SK-N-DZ (cell line): Measurements from ENCODE around the gene ANKMY1.
A peak's percentile ranks its signal among the peaks of the same experiment; 100 is the strongest.
"Not testable (repeated sequence)": the region's sequence is repeated elsewhere in the genome, so short reads cannot be mapped to it uniquely, and the experiment has no call there.

Experiments
- DNase-seq: peaks from one replicate; pipeline ENCODE4 v3.0.0-alpha.2; 2015; ENCODE audit warnings: low spot score

ANKMY1 gene

GRCh38 chr2:240568678-240569522 is 11.1 kb upstream of the ANKMY1 start:
- DNase-seq = no peak

- no peak for DNase-seq
Observed at GRCh38 chr2:240567872-240568677, 10.3 kb upstream of the ANKMY1 start, which contains the start of gene RNPEPL1. TSS of gene RNPEPL1 (plus strand) at chr2:240568484. CDS start at chr2:240568587, 103 bp downstream.

DNA sequence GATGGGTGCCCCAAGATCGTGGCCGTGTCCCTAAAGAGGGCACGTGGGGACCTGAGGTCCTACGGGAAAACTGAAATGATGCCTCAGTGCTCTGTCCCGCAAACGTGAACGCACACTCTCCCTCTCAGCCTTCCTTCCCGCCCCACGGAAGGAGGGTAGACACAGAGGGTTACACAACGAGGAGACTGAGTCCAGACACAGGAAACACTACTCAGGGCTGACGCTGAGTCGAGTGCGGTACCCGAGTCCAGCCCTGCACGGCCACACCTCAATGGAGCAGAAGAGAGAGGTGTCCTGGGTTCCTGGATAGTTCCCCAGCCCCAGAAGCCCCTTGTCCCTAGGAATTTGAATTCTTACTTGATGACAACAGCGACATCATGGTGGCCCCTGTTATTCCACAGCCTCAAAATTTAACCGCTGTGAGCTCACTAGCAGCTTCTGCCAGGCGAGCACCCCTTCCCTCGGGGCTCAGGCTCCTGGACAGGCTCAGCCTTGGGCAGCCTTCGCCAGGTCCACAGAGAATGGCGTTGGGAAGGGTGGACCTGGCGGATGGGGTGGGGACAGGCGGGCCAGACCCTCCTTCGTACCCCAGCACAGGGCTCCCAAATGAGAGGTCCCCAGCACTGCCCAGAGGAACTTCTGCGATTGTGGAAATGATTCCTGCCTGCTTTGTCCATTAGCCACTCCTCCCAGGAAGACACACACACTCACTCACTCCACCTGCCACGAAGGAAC is 9.5 kb upstream of the ANKMY1 start:
- no peak for DNase-seq

DNA sequence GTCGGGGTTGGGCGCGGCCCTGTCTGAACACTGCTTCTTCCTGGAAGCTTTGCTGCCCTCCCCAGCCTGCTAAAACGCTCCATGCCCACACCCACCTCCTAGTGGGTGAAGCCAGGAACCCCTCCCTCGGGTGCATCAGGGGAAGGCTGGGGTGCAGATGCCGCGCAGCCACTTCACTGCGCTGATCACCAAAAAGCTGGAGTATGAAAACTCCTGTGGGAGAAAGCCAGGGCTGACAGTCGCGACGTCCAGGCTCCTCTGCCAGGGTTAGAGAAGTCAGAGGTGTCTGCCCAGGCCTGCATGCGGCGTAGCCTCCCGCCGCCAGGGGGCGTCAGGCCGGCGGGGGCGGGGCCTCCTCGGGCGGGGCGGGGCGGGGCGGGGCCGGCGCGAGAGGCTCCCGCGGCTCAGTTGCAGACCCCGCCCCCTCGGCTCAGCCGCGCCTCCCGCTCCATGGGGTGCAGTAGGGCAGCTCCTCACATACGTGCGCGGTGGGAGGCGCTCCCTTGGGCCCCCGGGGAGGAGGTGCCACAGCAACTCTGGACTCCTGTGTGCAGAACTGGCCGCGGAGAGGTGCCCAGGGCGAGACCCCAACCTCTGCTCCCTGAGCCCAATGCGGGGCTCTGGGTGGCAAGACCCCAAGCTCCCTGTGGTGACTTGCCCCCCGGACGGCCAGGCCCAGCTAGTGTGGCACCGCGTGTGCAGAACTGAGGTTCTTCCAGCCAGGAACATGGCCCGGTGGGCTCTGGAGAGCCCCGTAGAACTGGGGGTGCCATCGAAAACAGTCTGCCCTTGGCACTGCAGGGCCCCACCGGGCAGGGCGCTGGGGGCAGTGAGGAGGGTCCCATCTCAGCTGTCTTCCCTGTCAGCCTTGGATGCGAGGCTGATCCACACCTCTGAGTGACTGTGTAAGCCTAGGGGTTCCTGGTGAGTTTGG is 8.7 kb upstream of the ANKMY1 start:
- peak; percentile 74 for DNase-seq

DNA sequence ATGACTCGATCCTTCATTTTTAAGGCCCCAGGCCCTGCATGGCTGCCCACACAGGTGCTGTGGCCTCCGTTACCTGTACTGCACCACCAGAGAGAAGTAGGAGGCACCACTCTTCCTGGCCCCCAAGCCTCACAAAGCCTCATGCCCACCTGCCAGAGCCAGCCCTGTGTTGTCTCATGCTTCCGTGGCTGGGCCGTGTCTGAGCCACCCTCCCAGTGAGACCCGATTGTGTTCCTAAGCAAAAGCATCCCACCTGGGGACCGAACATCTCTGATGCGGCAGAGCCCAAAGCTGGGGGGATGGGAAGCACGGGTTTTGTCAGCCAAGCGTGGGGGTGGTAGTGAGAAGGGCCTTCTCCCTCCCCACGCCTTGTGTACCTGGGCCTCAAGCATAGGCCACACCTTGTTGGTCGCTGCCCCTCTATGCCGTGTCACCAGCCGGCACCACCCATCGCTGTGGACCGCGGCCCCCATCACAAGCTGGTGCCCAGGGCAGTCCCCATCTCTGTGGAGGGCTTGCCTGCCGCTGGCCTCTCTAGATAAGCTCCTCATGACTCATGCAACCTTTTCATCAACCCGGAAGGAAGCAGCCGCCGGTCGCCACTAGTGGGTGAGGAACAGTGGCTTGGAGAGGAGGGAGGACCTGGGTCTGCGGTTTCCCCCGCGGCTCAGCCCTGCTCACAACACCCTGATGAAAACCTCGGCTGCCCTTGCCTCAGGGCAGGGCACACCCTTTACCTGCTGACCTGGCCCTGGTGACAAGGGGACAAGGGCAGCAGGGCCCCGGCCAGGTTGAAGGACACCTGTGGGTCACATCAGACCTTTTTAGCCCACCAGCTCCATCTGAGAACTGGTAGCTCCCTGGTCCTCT is 7.8 kb upstream of the ANKMY1 start:
- DNase-seq = no peak

GRCh38 chr2:240564561-240565332 is 7.0 kb upstream of the ANKMY1 start:
- no peak for DNase-seq

DNA sequence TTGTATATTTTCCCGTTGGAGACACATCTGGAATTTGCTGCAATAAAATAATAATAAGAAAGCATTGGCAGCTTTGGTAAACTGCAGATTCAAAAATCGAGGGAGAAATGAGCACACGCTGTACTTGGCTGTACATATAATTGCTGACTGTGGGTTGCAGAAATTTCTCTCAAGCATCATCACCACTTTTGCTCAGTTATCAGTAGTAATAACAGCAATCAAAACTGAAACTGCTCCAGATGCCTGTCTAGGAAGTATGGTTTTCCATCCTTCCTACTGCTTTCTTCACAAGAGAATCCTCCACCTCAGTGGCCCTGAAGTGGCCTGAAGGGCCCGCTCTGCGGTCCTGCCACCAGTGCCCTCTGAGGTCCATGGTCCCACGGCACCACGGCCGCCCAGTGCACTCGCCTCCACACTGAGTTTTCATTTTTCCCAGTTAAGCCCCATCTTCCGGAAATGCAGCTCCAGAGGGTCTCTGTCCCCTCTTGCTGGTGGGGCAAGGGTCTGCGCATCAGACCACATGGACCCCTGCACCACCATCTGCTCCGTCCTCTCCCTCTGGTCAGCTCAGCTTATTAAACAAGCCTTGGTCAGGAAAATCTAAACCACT is 6.3 kb upstream of the ANKMY1 start:
- no peak for DNase-seq

GRCh38 chr2:240563231-240563630 is 5.4 kb upstream of the ANKMY1 start:
- DNase-seq = not testable (repeated sequence)

DNA sequence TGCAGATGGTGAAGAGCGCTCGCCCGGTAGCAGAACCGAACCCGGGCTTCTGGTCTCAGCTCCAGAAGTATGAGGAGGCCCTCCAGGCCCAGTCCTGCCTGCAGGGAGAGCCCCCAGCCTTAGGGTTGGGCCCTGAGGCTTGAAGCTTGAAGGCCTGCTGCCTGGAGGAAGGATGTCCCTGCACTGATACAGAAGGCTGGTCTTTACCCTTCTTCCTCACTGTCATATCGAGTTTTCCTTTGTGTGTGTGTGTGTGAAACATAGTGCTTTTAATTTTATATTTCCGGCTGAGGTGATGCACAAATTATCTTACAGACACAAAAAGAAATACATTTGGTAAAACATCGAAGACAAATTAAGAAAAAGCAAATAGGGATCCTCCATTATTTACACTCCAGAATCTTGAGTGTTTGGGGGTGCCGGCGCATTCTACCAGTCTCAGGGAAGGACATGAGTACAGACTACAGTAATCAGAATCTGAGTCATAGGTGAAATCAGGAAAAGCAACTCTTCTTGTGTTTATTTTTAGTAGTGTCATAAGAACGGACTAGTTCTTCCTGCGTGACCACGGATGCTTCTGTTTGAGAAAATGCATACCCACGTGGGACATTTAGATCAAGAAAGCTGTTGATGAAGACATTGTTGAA is 3.7 kb upstream of the ANKMY1 start:
- DNase-seq = no peak

- DNase-seq = peak; percentile 96
Observed at GRCh38 chr2:240560480-240561324, 2.9 kb upstream of the ANKMY1 start.

- peak; percentile 87 for DNase-seq
Observed at GRCh38 chr2:240560084-240560479, 2.3 kb upstream of the ANKMY1 start, which contains the start of gene DUSP28. TSS of gene DUSP28 (plus strand) at chr2:240560357. CDS start at chr2:240560685, 328 bp downstream.

DNA sequence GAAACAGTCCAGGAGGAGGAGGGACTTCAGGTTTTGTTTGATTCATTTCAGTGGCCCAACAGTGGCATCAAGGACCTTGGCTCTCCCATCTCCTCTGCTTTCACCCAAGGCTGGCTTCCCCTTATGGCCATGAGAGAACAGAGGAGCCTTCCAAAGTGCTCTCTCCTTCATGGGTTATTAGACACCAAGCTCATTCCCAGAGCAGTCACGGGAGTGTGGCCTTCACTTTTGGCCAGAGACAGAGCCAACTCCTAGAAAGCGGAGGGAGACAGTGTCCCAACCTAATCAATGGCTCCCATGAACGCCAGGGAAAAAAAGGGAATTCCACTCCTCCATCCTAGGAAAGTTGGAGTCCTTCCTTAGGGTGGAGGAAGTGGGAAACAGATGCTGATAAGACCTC is 1.5 kb upstream of the ANKMY1 start:
- no peak for DNase-seq

DNA sequence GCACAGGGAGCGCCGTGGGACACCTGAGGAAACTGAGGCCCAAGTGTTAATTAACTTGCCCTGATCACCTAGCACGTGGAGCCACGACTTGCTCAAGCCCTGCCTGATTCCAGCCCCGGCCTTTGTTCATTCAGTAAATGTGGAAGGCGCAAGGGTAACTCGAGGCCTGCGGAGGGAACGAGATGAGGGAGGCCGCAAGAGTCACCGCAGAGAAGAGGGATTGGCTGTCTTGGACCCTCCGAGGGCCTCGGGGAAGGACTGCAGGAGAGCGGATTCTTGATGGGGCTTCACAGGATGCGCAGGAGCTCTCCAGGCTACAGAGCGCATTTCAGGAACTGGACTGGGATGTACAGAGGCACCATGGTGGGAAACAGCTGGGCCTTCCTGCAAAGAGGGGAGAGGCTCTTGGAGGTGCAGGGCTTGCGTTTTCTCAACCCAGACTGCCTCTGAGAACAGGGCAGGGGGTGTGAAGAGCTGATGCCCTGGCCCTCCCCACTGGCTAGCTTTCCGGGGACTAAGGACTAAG is 511 bp upstream of the ANKMY1 start:
- DNase-seq = no peak

- DNase-seq = no peak
Observed at GRCh38 chr2:240557101-240557751, 562 bp downstream of the ANKMY1 start.

DNA sequence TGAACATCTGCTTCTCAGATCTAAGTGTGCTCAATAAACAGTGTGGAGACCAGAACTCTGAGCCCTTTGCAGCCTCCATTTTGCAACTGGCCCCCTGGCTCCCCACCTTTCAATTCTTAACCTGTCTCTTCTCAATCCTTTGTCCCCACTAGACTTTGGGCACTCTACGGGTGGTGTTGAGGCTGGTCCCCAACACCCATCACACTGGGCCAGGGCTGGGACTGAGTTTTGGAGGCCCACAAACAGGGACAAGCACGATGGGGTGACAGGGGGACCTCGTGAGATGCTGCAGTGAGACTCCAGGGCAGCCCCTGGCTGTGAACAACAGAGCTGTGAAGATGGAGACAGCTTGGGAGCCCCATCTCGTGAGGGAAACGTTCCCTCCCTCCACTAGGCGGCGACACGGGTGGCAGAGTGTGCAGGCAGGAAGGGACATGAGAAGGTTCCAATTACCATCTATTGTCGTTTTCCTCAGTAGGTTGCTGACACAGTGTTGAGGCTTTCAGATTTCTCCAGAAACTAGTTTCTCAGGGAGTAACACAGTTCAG is 1.2 kb downstream of the ANKMY1 start:
- DNase-seq = no peak
